ENCODE data around the gene ZNF503.
A peak's percentile ranks its signal among the peaks of the same experiment; 100 is the strongest.

Gene ZNF503

DNA sequence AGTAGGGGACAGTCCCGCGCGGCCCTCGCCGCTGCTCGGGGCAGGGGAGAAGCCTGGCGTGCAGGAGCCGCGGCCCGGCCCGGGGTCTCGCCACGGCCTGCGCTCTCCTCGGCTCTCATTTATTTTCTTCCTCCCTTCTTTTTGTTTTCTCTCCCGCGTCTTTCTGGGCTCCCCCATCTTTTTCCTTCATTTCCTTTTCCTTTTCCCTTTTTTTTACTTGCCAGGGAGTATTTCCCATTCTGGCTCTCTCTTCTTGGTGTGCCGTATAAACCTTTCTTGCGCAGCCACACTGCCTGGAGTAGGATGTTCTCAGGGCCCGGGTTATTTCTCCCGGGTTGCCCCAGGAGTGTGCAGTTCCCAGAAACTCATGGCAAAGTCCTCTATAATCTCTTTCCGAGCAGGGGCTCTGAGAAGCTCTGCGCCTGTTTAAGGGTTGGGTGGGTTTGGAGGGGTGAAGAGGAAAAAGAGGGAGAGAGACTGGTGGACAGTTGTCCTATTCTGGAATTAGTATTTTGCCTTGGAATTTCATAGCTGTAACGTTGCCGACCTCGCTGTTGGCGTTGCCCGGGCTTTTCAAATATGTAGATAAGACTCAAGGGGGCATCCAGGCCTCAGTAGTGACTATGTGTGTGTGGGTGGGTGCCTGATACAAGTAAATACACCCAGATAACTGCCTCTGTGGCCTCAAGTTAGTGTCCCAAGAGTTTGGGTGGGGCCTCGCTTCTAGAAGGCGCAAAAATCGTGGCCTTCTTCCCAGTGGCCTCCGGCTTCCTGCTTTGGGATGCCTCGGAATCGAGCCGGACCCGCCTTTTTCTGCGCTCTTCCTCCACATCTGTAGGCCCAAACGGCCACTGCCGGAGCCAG lies 4.3 kb upstream of the ZNF503 start:
- no peak for DNase-seq

DNA sequence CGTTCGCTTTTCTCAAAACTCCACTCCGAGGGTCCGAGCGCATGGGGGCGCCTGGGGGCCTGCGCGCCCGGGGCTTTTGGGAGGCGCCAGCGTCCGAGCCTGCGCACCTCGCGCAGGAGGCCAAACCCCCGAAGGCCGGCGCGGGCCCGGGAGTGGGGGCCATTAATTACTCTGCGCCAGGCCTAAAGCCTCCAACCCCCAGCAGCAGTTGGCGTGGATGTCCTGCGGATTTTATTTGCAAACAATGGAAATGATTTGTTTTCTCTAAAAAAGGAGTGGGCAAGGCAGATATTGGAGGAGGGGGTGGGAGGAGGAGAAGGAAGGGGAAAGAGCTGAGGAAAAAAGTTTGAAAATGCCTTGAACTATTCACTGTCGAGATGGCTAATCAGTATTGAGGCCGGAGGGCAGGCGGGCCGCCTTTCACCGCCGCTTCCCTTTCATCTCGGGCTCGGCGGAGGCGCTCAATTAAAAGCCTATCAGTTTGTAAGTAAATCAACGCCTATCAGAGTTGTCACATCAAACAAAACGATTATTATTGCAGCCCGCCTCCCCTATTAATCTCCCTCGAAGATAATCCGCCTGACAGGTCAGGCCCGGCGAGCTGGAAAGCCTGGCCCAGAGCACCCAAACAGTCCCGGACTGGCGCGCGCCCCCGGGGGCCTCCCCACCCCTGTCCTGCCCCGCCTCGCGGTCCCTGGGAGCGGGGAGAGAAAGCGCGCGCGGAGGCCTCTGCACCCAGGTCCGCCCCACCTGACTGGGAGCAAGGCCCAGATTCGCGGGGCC lies 3.4 kb upstream of the ZNF503 start:
- no peak for DNase-seq

DNA sequence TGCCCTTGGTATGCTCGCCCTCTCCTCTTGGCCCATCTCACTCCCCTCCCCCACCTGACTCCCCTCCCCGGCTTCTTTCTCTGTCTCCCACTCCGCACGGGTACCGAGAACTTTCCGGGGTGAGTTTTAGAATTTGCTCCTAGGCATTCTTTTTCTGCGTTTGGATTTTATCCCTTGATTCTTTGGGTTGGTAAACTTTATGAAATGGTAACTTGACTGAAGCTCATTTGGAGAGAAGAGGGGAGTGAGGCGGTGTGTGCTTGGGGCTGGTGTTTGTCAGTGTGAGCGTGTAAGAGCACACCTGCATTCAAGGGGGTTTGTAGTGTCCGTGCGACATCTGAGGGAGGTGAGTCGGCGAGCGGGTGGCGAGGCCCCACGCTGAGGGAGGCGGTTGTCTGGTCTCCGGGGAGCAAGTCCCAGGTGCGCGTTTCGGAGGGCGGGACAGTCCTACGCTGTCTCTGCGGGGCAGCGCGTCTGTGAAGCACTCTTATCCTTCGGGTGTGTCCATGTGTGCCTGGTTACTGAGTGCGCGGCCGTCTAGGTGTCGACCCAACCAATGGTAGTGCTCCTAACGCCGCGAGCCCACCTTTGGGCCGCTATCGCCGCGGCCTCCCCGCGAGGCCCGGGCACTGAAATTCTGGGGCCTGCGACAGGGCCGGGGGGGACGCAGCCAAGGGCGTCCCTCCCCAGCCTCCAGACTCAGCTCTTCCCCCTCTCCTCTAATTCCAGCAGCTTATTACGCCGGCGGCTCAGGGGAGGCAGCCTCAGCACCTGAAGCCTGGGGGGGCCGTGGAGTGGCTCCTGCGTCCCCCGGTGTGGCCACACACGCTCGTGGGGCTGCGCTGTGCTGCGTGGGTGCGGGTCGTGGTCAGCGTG lies 2.6 kb upstream of the ZNF503 start:
- DNase-seq: no peak

DNA sequence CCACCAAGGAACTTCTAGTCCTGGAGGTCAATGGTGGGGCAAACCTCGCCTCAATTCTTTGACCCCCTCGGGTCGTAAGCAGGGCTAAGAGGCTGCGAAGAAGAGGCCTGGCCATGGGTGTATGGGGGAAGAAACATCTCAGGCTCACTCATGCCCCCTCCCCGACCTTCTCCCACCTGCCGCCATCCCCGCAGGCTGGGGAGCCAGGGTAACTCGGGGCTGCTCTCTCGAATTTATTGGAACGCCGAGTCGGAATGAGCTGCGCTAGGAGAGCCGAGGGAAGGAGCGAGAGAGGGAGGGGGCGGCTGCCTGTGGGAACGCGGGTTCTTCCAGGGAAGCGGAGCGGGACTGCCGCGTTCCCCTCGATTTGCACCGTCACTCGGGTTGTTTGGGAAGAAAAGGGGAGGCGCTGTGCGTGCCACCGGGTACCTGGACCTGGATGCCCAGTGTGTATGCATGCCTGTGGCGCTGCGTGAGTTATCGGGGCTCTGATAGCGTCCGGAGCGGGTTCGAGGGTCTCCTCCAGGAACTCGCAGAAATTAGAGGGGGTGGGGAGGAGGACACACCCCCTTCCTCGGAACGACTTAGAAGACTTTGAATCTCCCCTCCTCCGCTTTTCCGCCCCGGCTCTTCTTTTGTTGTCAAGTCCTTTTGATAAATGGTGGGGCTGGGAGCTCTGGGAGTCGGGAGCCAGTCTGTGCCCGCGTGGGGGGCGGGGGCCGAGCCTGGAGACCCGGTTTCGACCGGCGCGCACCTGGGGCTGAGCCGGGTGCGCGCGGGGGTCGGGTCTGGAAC lies 1.8 kb upstream of the ZNF503 start:
- peak; percentile 39 for DNase-seq

DNA sequence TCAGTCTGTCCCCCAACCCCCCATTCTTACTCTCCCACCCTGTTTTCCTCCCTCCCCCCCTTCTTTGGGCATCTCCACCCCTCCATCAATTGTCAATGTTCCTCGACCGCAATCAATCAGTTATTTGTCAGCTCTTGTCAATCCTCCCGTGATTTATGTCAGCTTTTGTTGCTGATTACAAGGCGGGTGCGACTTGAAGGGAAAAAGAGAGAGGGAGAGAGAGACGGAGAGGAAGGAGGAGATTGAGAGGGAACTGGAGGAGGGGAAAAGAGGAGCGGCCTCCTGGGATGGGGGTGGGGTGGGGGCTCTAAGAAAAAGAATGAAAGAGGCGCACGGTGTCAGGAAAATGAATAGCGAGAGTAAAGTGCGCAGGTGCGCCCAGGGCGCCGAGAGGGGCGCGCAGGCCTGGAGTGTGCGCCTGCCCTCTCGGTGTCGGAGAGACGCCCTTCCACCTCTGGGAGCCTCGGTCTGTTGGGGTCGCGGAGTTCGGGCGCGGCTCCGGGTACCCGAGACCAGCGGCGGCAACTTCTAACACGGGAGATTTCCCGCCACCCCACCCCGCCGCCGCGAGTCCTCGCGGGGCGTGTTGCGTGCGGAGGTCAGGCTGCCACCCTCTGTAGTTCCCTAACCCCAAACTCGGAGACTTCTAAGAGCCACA lies 1.1 kb upstream of the ZNF503 start:
- no peak for DNase-seq

DNA sequence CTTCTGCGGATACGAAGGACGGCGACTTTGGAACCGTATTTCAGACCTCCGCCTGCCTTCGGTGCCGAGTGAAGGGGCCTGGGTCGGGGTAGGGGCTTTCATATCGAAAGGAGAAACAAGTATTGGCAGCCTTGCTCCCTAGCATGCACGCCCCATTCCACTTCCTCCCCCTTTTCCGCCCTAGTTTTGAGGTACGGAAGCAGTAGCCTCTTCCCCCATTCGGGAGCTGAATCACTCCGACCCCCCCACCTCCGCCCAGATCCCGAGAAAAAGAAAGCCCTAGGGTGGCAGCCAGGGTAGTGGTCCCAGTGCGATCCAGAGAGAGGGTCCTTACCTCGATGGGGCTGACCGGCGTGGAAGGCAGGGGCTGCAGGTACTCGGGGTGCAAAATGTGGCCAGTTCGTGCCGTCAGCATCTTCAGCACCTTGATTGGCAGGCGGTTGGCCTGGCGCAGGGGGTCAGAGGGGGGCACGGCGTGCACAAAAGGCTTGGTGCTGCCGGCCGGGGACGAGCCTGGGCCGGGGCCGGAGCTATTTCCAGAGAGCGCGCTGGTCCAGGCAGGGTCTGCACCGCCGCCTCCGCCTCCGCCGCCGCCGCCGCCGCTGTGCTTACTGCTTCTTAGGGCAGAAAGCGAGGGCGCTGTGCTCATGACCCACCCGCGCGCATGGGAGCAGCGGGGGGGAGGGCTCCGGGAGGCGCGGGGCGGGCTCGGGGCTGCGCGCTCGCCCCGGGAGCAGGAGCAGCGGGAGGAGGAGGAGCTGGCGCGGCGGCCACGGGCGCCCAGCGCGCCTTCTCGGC lies 594 bp downstream of the ZNF503 start:
- peak; percentile 62 for DNase-seq

DNA sequence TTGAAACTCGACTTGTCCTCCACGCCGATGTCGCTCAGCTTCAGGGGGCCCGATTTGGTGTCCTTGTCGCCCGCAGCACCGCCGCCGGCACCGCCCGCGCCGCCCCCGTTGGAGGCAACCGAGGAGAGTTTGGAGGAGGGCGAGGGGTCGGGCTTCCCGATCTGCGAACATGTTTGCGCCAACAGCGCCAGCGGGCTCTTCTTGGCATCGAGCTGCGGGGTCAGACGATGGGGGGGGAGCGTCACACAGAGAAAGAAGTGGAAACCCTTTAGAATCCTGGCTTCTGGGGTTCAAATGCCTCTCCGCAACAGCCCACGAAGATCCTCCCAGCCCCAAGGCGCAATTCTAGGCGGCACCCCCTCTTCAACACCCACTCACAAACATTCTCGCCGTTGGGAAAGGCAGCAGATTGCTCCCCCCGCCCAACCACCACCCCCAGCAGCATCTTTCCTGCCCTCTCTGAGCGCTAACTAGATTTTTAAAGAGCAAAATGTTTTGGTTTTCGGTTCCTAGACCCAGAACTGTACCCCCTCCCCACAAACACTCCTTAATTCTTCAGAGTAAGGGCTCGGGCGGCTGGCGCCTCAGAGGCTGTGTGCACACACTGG lies 1.3 kb downstream of the ZNF503 start:
- DNase-seq: no peak

DNA sequence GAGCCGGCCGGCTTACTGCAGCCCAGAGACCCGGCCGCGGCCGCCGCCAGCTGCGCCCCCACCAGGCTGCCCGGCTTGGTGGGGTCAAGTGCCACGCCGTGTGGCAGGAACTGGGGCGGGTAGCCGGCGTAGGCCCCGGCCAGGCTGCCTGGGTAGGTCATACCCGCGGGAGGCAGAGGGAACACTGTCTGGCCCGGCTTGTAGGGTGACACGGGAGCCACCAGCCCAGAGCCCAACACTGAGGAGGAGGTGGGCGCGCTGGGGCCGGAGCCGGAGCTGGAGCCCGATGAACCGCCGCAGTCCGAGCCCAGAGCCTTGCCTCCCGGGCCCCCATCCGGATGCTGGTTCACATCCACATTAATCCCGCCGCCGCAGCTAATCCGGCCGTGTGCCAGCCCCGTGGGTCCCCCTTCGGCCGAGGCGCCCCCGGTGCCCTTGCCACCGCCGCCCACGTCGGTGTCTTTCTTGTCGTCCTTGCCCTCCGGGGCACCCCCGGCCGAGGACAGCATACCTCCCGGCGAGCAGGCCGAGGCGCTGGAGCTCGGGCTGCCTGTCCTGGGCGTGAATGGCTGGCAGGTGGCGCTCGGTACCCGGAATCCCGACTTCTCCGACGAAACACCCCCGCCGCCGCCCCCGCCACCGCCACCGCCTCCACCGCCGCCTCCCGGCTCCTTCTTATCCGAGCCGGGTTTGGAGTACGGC lies 2.0 kb downstream of the ZNF503 start:
- DNase-seq: peak; percentile 83

DNA sequence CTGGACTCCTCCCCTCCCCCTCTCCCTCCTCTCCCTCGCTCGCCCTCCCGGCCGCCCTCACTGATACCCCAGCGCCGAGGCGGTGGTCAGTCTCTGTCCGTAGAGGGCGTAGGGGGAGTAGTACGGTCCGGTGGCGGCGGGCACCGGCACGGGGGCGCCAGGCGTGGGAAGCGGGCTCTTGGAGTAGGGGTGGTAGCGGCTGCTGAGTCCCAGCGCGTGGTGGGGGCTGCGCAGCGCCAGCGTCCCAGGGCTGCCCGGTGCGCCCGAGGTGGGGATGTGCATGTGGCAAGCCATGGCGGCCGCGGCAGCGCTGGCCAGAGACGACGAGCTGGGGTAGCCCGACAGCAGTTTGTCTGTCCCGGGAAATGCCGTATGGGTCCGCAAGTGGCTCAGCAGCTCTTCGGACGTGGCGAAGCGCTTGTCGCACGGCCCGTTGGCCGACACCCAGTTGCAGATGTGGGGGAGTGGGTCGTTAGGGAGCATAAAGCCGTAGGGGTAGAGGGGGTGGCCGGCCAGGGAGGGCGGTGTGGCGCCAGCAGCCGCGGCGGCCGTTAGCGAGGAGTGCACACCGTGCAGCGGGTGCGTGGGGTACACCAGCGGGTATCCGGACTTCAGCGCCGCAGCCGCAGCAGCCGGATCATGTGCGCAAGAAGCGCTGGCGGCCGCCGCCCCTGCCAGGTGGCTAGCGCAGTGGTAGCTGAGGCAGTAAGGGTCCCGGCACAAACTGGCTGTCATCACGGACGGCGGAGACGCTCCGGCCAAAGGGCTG lies 2.7 kb downstream of the ZNF503 start:
- no peak for DNase-seq

DNA sequence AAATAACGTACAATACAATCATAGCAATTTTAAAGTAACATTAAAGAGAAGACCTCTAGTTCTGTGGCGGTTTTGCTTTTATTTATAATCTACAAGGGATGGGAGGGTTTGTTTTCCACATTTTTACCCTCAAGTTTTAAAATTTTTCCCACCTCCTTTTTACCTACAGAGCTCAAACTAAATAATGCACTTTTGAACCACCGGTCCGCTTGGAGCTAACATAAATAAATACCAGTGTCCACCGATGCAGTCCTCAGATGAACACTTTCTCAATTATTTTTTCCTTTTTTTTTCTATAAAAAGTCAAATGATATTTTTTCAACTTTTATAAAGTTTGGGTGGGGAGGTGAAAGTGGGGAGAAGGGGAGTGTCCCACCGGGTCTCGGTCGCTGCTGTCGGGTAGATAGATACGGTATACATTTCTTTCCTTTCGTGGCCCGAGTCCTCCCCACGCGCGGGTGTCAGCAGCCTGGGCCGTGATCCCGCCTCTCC lies 3.3 kb downstream of the ZNF503 start:
- DNase-seq: no peak

DNA sequence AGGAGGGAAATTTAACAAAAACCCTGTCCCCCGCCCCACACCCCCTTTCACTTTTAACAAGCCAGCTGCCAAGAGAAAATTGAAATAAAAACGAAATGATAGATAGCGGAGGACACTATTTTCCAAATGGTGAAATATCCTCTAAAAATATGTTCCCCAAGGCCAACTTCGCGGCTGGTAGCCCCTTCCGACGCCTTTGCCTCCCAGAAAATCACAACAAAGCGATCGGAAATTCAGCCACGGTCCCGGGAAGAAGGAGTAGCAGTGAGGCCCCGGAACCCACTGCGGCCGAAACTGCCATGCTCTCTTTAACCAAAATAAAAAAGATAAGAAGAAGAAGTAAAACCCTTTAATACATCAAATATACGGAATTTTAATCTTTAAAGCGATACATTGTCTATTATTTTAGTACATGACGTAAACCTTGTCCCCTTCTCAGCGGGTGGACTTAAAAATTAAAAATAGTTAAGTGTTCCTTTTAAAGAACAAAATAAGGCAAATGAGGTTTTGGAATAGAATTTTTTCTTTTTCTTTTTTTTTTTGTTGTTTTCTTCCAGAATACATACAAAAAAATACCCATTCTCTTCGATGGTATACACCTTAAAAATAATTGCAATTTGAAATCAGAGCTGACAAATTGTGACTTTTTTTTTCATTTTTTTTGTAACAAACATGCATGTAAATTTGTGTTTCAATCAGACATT lies 3.9 kb downstream of the ZNF503 start:
- DNase-seq: no peak

DNA sequence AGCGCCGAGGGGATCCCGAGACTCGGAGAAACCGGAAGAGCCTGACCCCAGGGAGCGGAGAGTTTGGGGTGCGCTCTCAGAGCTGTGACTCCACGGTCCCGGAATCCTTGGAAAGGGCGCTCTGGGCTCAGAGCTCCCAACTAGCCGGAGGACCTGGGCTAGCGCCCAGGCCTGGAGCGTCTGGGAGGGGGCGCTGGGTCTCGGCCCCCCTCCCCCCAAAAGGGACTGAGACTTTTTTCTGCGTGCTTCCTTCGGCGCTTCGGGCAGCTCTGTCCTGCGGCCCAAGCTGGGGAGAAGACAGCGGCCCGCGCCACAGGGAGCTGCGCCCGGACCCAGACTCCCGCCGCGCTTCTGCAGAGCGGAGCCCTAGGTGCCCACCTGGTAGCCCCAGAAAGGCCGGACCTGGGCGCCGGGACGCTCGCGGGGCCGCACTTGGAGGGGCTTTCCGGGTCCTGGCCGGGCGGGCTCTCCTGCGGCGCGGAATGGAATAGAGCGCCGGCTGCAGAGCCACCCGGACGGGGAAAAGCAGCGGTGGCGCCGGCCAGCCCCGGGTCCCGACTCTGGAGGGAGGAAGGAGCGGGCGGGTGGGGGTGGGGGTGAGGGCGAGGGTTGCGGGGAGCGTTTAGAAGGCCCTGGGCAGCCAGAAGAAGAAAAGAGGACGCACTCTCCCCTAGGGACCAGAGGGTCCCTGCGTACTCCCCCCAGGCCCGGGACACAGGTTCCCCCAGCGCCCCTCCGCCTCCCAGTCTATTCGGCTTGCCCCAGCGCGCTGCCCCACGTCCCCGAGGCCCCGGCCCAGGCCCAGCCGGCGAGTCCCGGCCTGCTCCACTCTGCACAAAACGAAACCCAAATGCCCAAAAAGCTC lies 4.7 kb downstream of the ZNF503 start:
- no peak for DNase-seq

DNA sequence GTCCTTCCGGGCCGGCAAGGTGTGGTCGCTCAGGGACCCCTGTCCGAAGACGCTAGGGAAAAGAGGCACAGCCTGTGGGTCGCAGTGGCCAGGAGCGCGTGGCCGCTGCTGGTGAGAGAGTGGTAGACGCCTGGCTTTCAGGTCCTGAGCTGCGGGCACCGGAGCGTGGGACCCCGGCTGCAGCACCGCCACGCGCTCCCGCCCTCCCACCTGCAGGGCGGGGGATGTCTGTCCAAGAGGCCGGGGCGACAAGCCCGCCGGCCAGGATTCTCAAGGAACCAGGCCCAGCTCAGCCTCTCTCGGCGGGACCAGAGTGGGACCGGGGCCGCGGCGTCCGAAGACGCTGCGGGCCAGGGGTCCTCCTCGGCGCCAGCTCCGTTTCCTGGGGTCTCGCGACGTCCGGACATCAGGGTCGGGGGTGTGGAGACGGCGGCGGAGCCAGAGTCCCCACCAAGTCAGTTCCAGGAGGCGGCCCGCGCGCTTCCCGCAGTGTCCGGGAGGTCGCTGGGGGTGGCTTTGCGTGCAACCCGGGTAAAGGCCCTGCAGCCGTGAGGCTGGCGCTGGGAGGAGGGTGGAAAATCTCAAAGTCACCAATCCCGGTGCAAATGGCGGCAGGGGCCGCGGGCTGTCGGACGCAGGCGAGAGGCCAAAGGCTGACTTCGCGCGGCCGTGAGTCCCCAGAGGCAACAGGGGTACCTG lies 5.5 kb downstream of the ZNF503 start:
- no peak for DNase-seq

DNA sequence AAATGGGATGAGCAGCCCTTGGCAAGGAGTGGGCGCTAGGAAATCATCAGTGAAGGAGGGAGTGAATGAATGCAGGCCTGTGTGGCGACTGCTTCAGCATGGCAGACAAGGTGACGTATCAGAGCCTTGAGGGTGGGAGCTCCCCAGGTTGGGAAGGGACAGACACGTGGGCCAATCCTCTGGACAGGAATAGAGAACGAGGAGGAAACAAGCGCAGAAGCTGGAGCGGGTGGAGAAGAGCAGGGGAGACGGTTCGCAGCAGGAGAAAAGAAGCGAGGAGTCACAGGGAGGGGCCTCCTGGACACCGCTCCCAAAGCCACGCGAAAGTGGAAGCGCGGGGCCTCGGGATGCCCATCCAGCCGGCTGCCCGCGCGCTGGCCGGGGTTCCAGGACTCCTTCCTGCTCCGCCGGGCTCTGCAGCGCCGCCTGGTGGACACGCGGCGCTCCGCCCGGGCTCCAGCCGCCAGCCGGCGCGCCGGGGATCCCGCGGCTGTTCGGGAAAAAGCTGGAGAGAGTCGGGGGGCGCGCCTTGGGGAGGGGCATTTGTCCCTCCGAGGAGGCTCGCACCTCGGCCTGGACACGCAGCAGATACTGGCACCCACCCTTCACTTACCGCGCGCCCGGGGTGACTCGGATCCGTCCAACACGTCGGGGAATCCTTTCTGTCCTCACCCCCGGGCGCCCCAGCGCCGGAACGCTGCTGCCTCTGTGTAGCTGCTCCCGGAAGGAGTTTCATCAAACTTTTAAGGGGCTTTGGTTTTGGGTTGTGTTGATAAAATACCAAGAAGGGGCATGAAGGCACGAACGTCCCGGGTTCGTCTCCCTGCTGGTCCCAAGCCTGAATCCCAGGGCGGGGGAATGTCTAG lies 6.3 kb downstream of the ZNF503 start:
- DNase-seq: peak; percentile 59

DNA sequence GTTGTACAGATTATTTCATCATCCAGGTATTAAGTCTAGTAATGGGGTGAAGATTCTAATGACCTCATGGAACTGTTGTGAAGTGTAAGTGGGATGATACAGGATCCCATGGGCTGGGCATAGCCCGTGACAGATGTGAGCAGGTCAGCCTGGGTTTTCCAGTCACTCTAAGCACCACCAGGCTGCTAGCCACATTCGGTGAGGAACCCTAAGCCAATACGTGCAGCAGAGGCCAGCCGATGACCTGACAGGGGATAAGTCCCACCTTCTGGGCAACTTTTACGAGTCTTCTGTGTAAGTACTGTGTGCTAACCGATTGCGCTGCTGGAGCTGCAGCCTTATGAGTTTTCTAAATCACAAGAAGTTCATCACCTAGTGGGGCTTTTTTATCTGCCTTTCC lies 7.3 kb downstream of the ZNF503 start:
- no peak for DNase-seq
